Esophagus squamous epithelium (tissue), 4 donors: Measurements from ENCODE around the gene EFHC2.

Experiments used
- CTCF ChIP-seq, 6 experiments: fragments of 450-650 bp in 4 of 6; fragments of 200-600 bp in 2 of 6; sonication (generic) in 2 of 6; IDR thresholded peaks; one replicate each; pipeline ENCODE4 v1.5.1; 2016 to 2019; ENCODE audit warnings: antibody characterized with exemption in 6 of 6, mild to moderate bottlenecking in 4 of 6, moderate library complexity in 4 of 6
- POLR2A ChIP-seq, 4 donors: fragments of 450-650 bp; IDR thresholded peaks; one replicate each; pipeline ENCODE4 v1.6.1; 2017; ENCODE audit warnings: antibody characterized with exemption in 4 of 4, mild to moderate bottlenecking in 4 of 4, moderate library complexity in 3 of 4

DNA sequence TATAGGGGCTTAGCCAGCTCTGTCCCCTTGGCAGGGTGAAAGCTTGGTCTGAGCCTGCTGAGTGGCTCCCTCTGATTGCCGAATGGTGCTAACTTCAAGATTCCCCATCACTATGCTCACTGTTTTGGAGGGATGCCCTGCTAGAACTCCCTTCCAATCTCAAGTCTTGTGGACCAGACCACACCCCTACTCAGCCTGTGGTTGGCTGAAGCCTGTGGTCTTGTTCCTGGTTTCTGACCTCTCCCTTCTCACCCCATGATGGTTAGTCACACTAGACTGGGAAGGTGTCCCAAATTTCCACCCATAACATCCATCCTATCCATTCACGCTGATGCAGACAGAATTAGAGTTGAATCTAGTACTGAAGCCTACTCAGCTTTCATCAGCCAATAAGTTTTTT lies 185.6 kb downstream of the EFHC2 start:
- TF ChIP-seq CTCF (IDR thresholded peaks at IDR 0.05) = no peak
- TF ChIP-seq POLR2A (IDR thresholded peaks at IDR 0.05) = no peak
